Measurements from ENCODE around the gene NAP1L4. TPM values are rescaled to one million over a fixed set of nuclear protein-coding genes. Genes with fewer than 3 reads are reported as not detected.

NAP1L4 gene
- total RNA-seq, 1 experiment from 2014 or later: 189 TPM

- DNase-seq (ENCODE audit: low spot score) (no peak), ATAC-seq (no peak)
- CTCF ChIA-PET: no interaction called here
- Mint-ChIP-seq H3K4me1 (peaks cover 34% of the 10 kb centered on the region), H3K36me3 (peaks cover 75% of the 10 kb centered on the region), H3K4me3 (no peak overlapping the region), H3K27me3 (ENCODE audit: low read depth) (no peaks in the 10 kb centered on the region), H3K27ac (no peak overlapping the region), H3K9me3 (no peaks in the 10 kb centered on the region)
- TF ChIP-seq GTF2I (CRISPR knock-in tag; conservative IDR thresholded peaks at IDR 0.05) (no peak), ZNF416 (CRISPR knock-in tag; IDR thresholded peaks at IDR 0.05) (no peak), ZNF232 (CRISPR knock-in tag; IDR thresholded peaks at IDR 0.05) (no peak), JUN (CRISPR knock-in tag; IDR thresholded peaks at IDR 0.05) (no peak), ZBTB43 (CRISPR knock-in tag; IDR thresholded peaks at IDR 0.05) (no peak), ZNF263 (CRISPR knock-in tag; IDR thresholded peaks at IDR 0.05; ENCODE audit: low read depth) (no peak), MXD4 (CRISPR knock-in tag; IDR thresholded peaks at IDR 0.05; ENCODE audit: borderline replicate concordance) (no peak), ATF1 (CRISPR knock-in tag; IDR thresholded peaks at IDR 0.05) (no peak), ZNF423 (CRISPR knock-in tag; IDR thresholded peaks at IDR 0.05) (no peak), FOXK1 (CRISPR knock-in tag; IDR thresholded peaks at IDR 0.05) (no peak), ZBTB21 (CRISPR knock-in tag; IDR thresholded peaks at IDR 0.05; ENCODE audit: borderline replicate concordance) (no peak)
- TF ChIP-seq, protein P1, sequence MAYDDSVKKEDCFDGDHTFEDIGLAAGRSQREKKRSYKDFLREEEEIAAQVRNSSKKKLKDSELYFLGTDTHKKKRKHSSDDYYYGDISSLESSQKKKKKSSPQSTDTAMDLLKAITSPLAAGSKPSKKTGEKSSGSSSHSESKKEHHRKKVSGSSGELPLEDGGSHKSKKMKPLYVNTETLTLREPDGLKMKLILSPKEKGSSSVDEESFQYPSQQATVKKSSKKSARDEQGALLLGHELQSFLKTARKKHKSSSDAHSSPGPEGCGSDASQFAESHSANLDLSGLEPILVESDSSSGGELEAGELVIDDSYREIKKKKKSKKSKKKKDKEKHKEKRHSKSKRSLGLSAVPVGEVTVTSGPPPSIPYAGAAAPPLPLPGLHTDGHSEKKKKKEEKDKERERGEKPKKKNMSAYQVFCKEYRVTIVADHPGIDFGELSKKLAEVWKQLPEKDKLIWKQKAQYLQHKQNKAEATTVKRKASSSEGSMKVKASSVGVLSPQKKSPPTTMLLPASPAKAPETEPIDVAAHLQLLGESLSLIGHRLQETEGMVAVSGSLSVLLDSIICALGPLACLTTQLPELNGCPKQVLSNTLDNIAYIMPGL (CRISPR knock-in tag; IDR thresholded peaks at IDR 0.05): no peak
- TF ChIP-seq, protein P2, sequence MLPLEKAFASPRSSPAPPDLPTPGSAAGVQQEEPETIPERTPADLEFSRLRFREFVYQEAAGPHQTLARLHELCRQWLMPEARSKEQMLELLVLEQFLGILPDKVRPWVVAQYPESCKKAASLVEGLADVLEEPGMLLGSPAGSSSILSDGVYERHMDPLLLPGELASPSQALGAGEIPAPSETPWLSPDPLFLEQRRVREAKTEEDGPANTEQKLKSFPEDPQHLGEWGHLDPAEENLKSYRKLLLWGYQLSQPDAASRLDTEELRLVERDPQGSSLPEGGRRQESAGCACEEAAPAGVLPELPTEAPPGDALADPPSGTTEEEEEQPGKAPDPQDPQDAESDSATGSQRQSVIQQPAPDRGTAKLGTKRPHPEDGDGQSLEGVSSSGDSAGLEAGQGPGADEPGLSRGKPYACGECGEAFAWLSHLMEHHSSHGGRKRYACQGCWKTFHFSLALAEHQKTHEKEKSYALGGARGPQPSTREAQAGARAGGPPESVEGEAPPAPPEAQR (CRISPR knock-in tag; IDR thresholded peaks at IDR 0.05): no peak
- TF ChIP-seq, protein P3, sequence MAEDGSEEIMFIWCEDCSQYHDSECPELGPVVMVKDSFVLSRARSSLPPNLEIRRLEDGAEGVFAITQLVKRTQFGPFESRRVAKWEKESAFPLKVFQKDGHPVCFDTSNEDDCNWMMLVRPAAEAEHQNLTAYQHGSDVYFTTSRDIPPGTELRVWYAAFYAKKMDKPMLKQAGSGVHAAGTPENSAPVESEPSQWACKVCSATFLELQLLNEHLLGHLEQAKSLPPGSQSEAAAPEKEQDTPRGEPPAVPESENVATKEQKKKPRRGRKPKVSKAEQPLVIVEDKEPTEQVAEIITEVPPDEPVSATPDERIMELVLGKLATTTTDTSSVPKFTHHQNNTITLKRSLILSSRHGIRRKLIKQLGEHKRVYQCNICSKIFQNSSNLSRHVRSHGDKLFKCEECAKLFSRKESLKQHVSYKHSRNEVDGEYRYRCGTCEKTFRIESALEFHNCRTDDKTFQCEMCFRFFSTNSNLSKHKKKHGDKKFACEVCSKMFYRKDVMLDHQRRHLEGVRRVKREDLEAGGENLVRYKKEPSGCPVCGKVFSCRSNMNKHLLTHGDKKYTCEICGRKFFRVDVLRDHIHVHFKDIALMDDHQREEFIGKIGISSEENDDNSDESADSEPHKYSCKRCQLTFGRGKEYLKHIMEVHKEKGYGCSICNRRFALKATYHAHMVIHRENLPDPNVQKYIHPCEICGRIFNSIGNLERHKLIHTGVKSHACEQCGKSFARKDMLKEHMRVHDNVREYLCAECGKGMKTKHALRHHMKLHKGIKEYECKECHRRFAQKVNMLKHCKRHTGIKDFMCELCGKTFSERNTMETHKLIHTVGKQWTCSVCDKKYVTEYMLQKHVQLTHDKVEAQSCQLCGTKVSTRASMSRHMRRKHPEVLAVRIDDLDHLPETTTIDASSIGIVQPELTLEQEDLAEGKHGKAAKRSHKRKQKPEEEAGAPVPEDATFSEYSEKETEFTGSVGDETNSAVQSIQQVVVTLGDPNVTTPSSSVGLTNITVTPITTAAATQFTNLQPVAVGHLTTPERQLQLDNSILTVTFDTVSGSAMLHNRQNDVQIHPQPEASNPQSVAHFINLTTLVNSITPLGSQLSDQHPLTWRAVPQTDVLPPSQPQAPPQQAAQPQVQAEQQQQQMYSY (CRISPR knock-in tag; IDR thresholded peaks at IDR 0.05): no peak
- TF ChIP-seq, protein P4, sequence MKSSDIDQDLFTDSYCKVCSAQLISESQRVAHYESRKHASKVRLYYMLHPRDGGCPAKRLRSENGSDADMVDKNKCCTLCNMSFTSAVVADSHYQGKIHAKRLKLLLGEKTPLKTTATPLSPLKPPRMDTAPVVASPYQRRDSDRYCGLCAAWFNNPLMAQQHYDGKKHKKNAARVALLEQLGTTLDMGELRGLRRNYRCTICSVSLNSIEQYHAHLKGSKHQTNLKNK (CRISPR knock-in tag; IDR thresholded peaks at IDR 0.05): no peak
- TF ChIP-seq, protein P5, sequence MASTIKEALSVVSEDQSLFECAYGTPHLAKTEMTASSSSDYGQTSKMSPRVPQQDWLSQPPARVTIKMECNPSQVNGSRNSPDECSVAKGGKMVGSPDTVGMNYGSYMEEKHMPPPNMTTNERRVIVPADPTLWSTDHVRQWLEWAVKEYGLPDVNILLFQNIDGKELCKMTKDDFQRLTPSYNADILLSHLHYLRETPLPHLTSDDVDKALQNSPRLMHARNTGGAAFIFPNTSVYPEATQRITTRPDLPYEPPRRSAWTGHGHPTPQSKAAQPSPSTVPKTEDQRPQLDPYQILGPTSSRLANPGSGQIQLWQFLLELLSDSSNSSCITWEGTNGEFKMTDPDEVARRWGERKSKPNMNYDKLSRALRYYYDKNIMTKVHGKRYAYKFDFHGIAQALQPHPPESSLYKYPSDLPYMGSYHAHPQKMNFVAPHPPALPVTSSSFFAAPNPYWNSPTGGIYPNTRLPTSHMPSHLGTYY (CRISPR knock-in tag; IDR thresholded peaks at IDR 0.05): no peak
- TF ChIP-seq, protein P6, sequence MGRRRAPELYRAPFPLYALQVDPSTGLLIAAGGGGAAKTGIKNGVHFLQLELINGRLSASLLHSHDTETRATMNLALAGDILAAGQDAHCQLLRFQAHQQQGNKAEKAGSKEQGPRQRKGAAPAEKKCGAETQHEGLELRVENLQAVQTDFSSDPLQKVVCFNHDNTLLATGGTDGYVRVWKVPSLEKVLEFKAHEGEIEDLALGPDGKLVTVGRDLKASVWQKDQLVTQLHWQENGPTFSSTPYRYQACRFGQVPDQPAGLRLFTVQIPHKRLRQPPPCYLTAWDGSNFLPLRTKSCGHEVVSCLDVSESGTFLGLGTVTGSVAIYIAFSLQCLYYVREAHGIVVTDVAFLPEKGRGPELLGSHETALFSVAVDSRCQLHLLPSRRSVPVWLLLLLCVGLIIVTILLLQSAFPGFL (CRISPR knock-in tag; IDR thresholded peaks at IDR 0.05; ENCODE audit: borderline replicate concordance): no peak
- POLR2A ChIA-PET: no interaction called here
These were observed 42.2 kb downstream of the NAP1L4 start for GRCh38 chr11:2949920-2950319.

All from WTC11 (cell line).